ENCODE data around the gene RFX3.

Gene RFX3

GRCh38 chr9:3215658-3216057 lies 310.1 kb downstream of the RFX3 start:
- no peak for DNase-seq (ENCODE audit: low read depth)
- H3K4me3 ChIP-seq (ENCODE audit: low read length), result no peak overlapping the region
- no peak for TF ChIP-seq CTCF (conservative IDR thresholded peaks at IDR 0.05; ENCODE audit: low read length)

GRCh38 chr9:3214741-3215140 lies 311.1 kb downstream of the RFX3 start:
- DNase-seq (ENCODE audit: low read depth), result no peak
- H3K4me3 ChIP-seq (ENCODE audit: low read length), result no peak overlapping the region
- no peak for TF ChIP-seq CTCF (conservative IDR thresholded peaks at IDR 0.05; ENCODE audit: low read length)

GRCh38 chr9:3205421-3206095 lies 320.2 kb downstream of the RFX3 start:
- no peak for DNase-seq (ENCODE audit: low read depth)
- no peak for TF ChIP-seq CTCF (conservative IDR thresholded peaks at IDR 0.05; ENCODE audit: low read length)
- H3K4me3 ChIP-seq (ENCODE audit: low read length), result no peak overlapping the region

- no peak for TF ChIP-seq CTCF (conservative IDR thresholded peaks at IDR 0.05; ENCODE audit: low read length)
- DNase-seq (ENCODE audit: low read depth), result peak; percentile 65
- no peak overlapping the region for H3K4me3 ChIP-seq (ENCODE audit: low read length)
These were observed 325.4 kb downstream of the RFX3 start for GRCh38 chr9:3200331-3200774.

- no peak for DNase-seq (ENCODE audit: low read depth)
- TF ChIP-seq CTCF (conservative IDR thresholded peaks at IDR 0.05; ENCODE audit: low read length), result no peak
- H3K4me3 ChIP-seq (ENCODE audit: low read length), result no peak overlapping the region
These were observed 332.0 kb downstream of the RFX3 start for GRCh38 chr9:3193791-3194190.

- no peak for TF ChIP-seq CTCF (conservative IDR thresholded peaks at IDR 0.05; ENCODE audit: low read length)
- no peak overlapping the region for H3K4me3 ChIP-seq (ENCODE audit: low read length)
- no peak for DNase-seq (ENCODE audit: low read depth)
These were observed 334.1 kb downstream of the RFX3 start for GRCh38 chr9:3191715-3192114.

GRCh38 chr9:3189113-3189861 lies 336.5 kb downstream of the RFX3 start:
- H3K4me3 ChIP-seq (ENCODE audit: low read length), result no peak overlapping the region
- no peak for DNase-seq (ENCODE audit: low read depth)

More at GRCh38 chr9:3189113-3189861, 336.5 kb downstream of the RFX3 start:
- TF ChIP-seq CTCF (conservative IDR thresholded peaks at IDR 0.05; ENCODE audit: low read length), result no peak
